Measurements from ENCODE around the gene SLC6A1. TPM values are rescaled to one million over a fixed set of nuclear protein-coding genes. Genes with fewer than 3 reads are reported as not detected.
A peak's percentile ranks its signal among the peaks of the same experiment; 100 is the strongest.
"Not testable (repeated sequence)": the region's sequence is repeated elsewhere in the genome, so short reads cannot be mapped to it uniquely, and the experiment has no call there.

Gene SLC6A1
- total RNA-seq, 1 donor from 2014 or later: not detected

GRCh38 chr3:11060500-11061251, 68.1 kb downstream of the SLC6A1 start:
- DNase-seq (ENCODE audit: low read depth): no peak
- peak overlapping the region; percentile 33 for H3K4me3 ChIP-seq (ENCODE audit: low read depth, low read length)
- TF ChIP-seq CTCF (conservative IDR thresholded peaks at IDR 0.05; ENCODE audit: low read depth, low read length): peak; percentile 86

- not testable (repeated sequence) for DNase-seq (ENCODE audit: low read depth); H3K4me3 ChIP-seq (ENCODE audit: low read depth, low read length)
Observed at GRCh38 chr3:11061268-11061871, 68.8 kb downstream of the SLC6A1 start.

GRCh38 chr3:11062704-11063103, 70.2 kb downstream of the SLC6A1 start:
- DNase-seq (ENCODE audit: low read depth): no peak
- no peak overlapping the region for H3K4me3 ChIP-seq (ENCODE audit: low read depth, low read length)
- TF ChIP-seq CTCF (conservative IDR thresholded peaks at IDR 0.05; ENCODE audit: low read depth, low read length): no peak

- H3K4me3 ChIP-seq (ENCODE audit: low read depth, low read length): no peak overlapping the region
- DNase-seq (ENCODE audit: low read depth): no peak
- TF ChIP-seq CTCF (conservative IDR thresholded peaks at IDR 0.05; ENCODE audit: low read depth, low read length): no peak
Observed at GRCh38 chr3:11071096-11071755, 78.7 kb downstream of the SLC6A1 start.

- TF ChIP-seq CTCF (conservative IDR thresholded peaks at IDR 0.05; ENCODE audit: low read depth, low read length): no peak
- no peak for DNase-seq (ENCODE audit: low read depth)
- no peak overlapping the region for H3K4me3 ChIP-seq (ENCODE audit: low read depth, low read length)
Observed at GRCh38 chr3:11072631-11073030, 80.1 kb downstream of the SLC6A1 start.

GRCh38 chr3:11074011-11074410, 81.5 kb downstream of the SLC6A1 start:
- no peak overlapping the region for H3K4me3 ChIP-seq (ENCODE audit: low read depth, low read length)
- no peak for TF ChIP-seq CTCF (conservative IDR thresholded peaks at IDR 0.05; ENCODE audit: low read depth, low read length)
- DNase-seq (ENCODE audit: low read depth): no peak

- TF ChIP-seq CTCF (conservative IDR thresholded peaks at IDR 0.05; ENCODE audit: low read depth, low read length): no peak
- no peak for DNase-seq (ENCODE audit: low read depth)
- H3K4me3 ChIP-seq (ENCODE audit: low read depth, low read length): no peak overlapping the region
Observed at GRCh38 chr3:11074451-11074850, 81.9 kb downstream of the SLC6A1 start.

- DNase-seq (ENCODE audit: low read depth); H3K4me3 ChIP-seq (ENCODE audit: low read depth, low read length): not testable (repeated sequence)
Observed at GRCh38 chr3:11075122-11075521, 82.6 kb downstream of the SLC6A1 start.

Data from epithelial cell of proximal tubule (primary cell).